Hepatocyte (in vitro differentiated cells): ENCODE data around the gene CCN5.

ENCODE experiments used
- EZH2 ChIP-seq: fragments of 200-600 bp; sonication (generic); IDR thresholded peaks from 2 replicates; pipeline ENCODE4 v1.6.1; 2016; ENCODE audit warnings: antibody characterized with exemption, mild to moderate bottlenecking, borderline replicate concordance
- EZH2phosphoT487 ChIP-seq: fragments of 200-600 bp; sonication (generic); IDR thresholded peaks from one replicate; pipeline ENCODE4 v1.6.1; 2018; ENCODE audit warnings: antibody characterized with exemption, mild to moderate bottlenecking, low read depth, moderate library complexity; ENCODE audit not compliant: unreplicated experiment, severe bottlenecking
- TF ChIP-seq, protein P1 (sequence below): fragments of 200-600 bp; sonication (generic); IDR thresholded peaks from 2 replicates; pipeline ENCODE4 v1.5.1; 2016; ENCODE audit warnings: antibody characterized with exemption, mild to moderate bottlenecking; ENCODE audit not compliant: poor library complexity

DNA sequence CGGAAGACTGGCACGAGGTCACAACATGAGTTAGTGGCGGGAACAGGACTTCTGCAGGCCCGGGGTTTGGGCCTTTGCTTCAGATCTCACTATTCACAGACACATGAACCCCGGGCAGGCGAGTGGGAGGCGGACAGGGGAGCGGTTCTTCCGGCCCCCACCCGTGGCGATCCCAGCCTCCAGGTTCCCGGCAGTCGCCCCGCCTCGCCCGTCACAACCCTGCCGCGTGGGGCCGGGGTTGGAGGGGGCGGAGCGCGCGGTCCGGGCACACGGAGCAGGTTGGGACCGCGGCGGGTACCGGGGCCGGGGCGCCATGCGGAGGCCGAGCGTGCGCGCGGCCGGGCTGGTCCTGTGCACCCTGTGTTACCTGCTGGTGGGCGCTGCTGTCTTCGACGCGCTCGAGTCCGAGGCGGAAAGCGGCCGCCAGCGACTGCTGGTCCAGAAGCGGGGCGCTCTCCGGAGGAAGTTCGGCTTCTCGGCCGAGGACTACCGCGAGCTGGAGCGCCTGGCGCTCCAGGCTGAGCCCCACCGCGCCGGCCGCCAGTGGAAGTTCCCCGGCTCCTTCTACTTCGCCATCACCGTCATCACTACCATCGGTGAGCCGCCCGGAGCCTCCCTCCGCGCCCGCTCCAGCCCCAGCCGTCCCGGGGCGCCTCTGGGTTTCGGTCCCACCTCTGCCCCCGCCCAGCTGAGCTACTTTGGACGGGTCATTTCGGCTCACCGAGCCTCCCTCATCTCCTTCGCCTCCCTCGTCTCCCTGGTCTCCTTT lies 30.6 kb downstream of the CCN5 start, which contains the start of gene KCNK15:
- TF ChIP-seq, protein P1, sequence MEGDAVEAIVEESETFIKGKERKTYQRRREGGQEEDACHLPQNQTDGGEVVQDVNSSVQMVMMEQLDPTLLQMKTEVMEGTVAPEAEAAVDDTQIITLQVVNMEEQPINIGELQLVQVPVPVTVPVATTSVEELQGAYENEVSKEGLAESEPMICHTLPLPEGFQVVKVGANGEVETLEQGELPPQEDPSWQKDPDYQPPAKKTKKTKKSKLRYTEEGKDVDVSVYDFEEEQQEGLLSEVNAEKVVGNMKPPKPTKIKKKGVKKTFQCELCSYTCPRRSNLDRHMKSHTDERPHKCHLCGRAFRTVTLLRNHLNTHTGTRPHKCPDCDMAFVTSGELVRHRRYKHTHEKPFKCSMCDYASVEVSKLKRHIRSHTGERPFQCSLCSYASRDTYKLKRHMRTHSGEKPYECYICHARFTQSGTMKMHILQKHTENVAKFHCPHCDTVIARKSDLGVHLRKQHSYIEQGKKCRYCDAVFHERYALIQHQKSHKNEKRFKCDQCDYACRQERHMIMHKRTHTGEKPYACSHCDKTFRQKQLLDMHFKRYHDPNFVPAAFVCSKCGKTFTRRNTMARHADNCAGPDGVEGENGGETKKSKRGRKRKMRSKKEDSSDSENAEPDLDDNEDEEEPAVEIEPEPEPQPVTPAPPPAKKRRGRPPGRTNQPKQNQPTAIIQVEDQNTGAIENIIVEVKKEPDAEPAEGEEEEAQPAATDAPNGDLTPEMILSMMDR, result no peak
- TF ChIP-seq EZH2, result no peak
- TF ChIP-seq EZH2phosphoT487, result no peak
